Measurements from ENCODE around the gene EGR1.

- TF ChIP-seq, protein P1, sequence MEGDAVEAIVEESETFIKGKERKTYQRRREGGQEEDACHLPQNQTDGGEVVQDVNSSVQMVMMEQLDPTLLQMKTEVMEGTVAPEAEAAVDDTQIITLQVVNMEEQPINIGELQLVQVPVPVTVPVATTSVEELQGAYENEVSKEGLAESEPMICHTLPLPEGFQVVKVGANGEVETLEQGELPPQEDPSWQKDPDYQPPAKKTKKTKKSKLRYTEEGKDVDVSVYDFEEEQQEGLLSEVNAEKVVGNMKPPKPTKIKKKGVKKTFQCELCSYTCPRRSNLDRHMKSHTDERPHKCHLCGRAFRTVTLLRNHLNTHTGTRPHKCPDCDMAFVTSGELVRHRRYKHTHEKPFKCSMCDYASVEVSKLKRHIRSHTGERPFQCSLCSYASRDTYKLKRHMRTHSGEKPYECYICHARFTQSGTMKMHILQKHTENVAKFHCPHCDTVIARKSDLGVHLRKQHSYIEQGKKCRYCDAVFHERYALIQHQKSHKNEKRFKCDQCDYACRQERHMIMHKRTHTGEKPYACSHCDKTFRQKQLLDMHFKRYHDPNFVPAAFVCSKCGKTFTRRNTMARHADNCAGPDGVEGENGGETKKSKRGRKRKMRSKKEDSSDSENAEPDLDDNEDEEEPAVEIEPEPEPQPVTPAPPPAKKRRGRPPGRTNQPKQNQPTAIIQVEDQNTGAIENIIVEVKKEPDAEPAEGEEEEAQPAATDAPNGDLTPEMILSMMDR (conservative IDR thresholded peaks at IDR 0.05; ENCODE audit: low read length), result no peak
- no peak for TF ChIP-seq EZH2phosphoT487 (IDR thresholded peaks at IDR 0.05; ENCODE audit: borderline replicate concordance, low read depth, low read length)
These were observed 17.2 kb upstream of the EGR1 start for GRCh38 chr5:138448070-138448469.

Measured in OCI-LY7 (cell line).